Hematopoietic multipotent progenitor cell treated with erythropoietin and hydrocortisone succinate and interleukin-3 and kit ligand, for 6 days (in vitro differentiated cells): ENCODE measurements around the gene ELP6.

ENCODE experiments used
- DNase-seq: peaks from one replicate; pipeline ENCODE4 v3.0.0-alpha.2; 2015

ELP6 gene

DNA sequence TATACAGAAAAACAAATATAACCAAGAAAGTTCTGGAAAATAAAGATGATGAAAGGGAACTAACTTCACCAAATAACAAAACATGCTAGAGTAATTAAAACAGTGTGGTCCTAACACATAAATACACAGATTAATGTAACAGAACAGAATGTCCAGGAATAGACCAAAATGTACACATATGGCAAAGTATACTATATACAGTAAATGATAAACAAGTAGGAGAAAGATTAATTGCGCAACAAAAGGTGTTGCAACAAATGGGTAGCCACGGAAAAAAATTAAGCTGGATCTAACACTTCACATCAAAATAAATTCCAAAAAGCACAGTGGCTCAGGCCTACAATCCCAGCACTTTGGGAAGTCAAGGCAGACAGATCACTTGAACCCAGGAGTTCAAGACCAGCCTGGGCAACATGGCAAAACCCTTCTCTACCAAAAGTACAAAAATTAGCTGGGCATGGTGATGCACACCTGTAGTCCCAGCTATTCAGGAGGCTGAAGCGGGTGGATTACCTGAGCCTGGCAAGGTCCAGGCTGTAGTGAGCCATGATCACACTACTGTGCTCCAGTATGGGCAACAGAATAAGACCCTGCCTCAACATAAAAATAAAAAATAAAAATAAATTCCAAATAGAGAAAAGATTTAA lies 57.6 kb downstream of the ELP6 start:
- no peak for DNase-seq

DNA sequence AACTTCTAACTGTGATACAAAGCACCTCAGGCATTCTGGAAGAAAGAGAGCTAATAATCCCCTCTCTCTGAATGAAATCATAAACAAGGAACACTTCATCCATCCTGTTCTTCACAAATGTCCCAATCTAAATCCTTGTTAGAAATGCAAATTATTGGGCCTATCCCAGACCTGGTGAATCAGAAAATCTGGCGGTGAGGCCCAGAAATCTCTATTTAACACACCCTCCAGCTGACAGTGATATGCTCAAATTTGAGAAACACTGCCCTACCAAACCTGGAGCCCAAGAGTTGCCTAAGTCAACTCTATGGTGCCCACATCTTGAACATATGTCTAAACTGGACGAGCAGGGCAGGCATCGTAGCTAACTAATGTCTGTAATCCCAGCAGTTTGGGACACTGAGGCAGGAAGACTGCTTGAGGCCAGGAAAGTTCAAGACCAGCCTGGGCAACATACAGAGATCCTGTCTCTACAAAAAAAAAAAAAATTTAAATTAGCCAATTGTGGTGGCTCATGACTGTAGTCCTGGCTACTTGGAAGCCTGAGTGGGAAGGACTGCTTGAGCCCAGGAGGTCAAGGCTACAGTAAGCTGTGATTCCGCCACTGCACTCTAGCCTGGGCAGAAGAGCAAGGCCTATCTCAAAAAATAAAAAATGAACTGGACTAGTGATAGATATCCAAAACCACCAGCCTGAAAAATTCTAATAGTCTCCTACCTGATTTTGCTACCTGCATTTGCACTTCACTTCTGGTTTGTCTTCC lies 60.9 kb downstream of the ELP6 start:
- no peak for DNase-seq
